GM18517 (cell line): ENCODE measurements around the gene STK35.

Experiments used
- ATAC-seq: cut with Tn5 transposase; IDR thresholded peaks from one replicate; pipeline ENCODE4 v1.9.1; 2021; ENCODE audit warnings: mild to moderate bottlenecking, moderate library complexity; ENCODE audit not compliant: unreplicated experiment

Gene STK35

DNA sequence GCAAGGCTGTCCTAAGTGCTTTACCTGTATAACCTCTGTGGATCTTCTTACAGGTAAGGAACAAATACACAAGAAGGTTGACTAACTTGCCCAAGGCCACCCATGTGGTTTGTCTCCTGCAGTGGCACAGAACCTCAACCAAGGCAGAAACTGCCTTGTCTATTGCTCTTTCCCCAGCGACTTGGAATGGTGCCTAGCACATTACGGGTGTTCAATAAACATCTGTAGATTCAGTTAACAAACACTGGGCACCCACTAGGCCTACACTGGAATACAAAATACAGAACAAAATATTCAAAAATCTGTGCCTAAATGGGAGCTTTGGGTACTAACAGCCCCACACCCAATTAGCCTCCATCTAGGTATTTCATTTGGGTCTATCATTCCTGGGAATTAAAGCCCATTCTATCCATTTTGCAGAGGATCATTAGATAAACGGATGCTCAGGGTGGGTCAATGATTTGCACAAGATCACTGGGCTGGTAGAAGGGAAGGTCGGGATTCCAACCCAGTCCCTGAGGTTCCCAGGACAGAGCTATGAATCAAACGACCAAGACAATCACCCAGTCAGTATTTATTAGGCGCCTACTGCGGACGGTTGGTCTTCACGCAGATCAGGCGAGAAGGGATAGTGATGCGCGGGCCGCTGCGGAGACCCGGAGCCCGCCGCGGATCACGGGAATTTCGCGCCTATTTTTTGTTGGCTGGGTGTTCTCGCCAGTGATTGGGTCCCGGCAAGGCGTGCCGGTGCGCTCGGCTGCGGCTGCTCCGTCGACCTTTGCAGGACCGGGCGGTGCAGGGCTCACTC, at the start of gene STK35:
Gene STK35 (plus strand): TSS at position 771 of the 808 bp plus-strand sequence. CDS start 55 bp downstream, outside the sequence.
- peak; percentile 48 for ATAC-seq

GRCh38 chr20:2051946-2052345, 49.7 kb upstream of the STK35 start:
- ATAC-seq: no peak

- no peak for ATAC-seq
These were observed 48.9 kb upstream of the STK35 start for GRCh38 chr20:2052741-2053140.

GRCh38 chr20:2053615-2054014, 48.0 kb upstream of the STK35 start:
- no peak for ATAC-seq

DNA sequence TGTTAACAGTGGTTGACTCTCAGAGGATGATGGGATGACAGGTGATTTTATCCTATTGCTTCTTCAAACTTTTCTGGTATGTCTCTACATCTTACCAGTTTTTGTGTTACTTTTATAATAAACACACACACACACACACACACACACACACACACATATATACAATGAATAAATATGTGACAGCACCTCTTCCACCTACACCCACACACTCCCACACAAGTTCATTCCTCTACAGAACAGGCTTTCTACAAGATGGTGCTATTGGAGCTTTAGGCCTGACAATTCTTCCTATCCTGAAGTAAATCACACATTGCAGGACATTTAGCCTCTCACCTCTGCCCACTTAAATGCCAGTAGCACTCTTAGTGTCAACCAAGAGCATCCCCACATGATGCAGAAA, 46.7 kb upstream of the STK35 start:
- ATAC-seq: no peak

- ATAC-seq: no peak
These were observed 42.2 kb upstream of the STK35 start for GRCh38 chr20:2059411-2059810.

DNA sequence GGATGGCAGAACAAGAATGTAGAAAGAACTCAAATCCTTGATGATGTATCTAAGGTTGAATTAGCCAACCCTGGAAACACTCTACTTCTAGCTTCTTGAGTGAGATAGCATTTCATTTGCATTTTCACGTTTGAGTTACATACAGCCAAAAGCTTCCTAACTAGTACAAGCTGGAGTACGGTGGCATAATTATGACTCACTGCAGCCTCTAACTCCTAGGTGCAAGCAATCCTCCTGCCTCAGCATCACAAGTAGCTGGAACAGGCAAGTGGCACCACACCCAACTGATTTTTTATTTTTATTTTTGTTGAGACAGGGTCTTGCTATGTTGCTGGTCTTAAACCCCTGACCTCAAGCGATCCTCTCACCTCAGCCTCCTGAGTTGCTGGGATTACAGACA, 36.5 kb upstream of the STK35 start:
- no peak for ATAC-seq

DNA sequence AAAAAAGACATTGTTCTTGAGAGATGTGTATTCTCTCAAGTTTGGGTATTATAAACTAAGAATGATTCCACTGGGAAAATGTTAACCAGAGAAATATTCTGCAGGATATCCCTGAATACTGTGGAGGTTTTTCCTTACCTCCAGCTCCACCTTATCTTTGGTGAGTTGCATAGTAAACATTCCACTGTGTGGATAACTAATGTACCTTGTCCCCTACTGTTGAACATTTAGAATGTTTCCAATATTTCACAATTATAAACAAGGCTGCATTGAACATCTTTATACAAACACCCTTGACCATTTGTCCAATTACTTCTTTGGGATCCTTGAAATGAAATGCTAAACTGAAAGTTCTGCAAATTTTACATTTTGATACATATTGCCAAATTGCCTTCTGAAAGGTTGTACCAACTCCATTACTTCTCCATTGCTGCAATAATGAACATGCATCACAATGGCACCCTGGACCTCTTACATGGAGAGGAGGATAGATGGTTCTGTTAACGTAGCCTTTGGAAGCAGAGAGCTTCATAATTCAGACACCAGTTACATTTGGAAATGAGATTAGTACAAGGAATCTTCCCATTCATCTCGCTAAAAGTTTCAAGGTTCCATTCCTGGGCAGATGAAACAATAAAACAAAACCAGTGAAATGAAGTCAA, 35.0 kb upstream of the STK35 start:
- no peak for ATAC-seq

DNA sequence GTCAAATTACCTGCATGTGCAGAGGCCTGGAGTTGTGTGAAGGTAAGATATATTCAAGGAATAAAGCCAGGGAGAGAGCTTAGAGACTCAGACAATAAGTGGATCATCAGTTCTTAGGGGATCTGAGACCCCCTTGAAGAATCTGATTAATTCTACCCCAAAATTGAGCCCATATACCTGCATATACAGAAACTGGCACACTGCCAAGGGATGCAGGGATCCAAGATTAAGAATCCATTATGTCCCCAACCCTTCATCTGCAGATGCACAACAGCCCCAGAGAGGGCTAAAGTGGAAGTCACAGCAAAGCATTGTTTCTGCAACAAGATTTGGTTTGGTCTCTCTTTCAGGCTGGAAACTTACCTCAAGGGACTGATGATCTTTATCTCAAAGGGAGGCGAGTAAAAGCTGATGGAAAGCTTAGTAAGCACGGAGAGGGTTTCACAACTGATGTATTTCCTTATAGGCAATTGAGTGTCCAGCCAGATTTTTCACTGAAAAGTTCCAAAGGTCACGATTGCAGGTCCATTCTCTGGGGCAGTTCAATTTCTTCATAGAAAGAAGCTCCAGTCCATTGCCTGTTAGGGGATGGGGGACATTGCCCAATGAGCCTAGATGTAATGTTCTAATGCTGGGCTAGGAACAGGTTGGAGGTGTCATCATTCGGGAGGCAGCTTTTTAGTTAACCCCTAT, 20.9 kb upstream of the STK35 start:
- no peak for ATAC-seq

- ATAC-seq: no peak
These were observed 16.9 kb upstream of the STK35 start for GRCh38 chr20:2084703-2085102.

DNA sequence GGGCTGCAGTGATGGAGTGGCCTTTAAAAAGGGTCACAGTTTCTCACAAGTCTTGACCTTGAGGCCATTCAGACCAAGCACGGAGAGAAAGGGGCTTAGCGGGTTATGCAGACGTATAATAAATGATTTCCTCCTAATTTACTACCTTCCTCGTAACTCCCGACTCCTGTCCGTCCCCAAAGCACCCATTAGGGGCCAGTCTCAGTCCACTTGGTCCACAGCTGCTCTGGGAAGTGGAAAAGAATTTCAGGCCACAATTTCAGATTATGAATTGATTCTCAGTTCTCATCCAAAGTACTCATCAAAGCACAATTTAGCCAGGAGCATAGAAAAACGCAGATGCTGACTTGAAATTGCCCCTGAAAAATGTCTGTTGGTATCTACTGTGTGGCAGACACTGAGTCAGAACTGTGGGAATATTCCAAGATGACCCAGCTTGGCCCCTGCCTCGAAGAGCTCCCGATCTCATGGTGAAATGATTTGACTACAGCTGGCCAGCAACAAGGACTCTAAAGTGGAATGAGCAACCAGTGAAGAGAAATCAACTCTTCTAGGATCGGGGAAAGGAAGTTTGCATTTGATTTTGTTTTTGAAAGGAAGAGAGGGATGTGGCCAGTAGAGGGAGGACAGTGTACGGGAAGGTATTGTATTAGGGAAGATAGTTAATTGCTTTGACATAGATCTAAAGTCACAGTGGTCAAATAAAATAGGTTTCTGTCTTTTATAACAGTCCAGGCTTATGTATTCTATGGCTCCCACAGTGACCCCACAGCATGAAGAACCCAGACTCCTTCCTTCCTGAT, 15.2 kb upstream of the STK35 start:
- no peak for ATAC-seq

GRCh38 chr20:2086980-2087377, 14.6 kb upstream of the STK35 start:
- ATAC-seq: no peak

DNA sequence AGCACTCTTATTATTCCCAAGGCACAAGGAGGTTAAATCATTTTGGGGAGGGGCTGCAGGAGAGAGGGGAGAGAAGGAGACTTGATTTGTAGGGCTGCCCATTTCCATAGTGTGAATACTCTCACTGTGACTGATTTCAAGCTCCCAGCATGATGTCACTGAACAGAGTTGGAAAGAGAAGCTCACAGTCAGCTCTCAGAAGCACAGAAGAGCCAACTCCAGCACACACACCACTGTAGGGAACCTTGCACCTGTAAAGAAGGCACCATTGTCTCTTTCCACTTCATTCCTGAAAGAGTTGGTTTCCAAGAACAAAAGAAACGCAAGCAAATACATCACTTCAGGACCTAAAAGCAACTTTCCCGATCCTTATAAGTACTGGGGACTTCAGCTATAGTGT, 12.7 kb upstream of the STK35 start:
- ATAC-seq: no peak

DNA sequence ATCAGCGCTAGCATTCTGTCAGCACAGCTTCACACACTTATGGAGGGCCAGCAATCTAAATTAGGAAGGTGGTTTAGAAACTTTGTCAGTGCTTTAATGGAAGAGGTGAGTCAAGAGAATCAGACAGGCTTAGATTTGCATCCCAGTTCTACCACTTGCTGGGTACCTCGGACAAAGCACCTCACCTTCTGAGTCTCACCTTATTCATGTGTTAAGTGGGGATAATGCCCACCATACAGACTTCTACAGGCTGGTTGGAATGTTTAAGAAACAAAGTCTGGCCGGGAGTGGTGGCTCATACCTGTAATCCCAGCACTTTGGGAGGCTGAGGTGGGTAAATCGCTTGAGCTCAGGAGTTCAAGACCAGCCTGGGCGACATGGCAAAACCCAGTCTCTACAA, 12.2 kb upstream of the STK35 start:
- no peak for ATAC-seq

DNA sequence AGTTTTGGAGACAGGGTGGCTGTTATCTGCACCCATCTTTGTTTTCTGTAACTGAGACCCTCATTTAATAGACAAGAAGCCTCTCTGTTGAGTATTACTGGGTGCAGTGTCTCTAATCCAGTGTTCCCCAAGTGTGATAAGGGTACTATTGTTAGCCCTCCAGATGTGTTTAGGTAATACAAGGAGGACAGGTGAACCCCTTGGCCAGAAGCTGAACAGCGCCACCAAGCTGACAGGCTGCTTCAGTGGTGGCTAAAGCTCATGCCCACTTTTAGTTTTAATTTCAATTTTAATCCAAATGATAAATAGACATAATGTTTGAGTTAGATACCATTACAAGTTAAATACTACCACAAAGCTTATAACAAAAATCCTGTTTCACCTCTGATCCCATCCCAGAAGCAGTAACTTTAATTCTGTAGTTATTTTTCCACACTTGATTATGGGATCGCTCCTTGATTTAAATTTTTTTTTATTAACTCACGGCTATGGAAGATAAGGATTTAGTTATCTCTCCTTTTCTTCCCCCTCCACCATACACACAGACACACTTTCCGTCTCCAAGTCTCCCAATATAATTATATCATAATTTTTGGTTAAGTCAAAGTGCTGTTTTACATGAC, 8.4 kb upstream of the STK35 start:
- ATAC-seq: no peak

- ATAC-seq: no peak
These were observed 7.7 kb upstream of the STK35 start for GRCh38 chr20:2093883-2094282.

DNA sequence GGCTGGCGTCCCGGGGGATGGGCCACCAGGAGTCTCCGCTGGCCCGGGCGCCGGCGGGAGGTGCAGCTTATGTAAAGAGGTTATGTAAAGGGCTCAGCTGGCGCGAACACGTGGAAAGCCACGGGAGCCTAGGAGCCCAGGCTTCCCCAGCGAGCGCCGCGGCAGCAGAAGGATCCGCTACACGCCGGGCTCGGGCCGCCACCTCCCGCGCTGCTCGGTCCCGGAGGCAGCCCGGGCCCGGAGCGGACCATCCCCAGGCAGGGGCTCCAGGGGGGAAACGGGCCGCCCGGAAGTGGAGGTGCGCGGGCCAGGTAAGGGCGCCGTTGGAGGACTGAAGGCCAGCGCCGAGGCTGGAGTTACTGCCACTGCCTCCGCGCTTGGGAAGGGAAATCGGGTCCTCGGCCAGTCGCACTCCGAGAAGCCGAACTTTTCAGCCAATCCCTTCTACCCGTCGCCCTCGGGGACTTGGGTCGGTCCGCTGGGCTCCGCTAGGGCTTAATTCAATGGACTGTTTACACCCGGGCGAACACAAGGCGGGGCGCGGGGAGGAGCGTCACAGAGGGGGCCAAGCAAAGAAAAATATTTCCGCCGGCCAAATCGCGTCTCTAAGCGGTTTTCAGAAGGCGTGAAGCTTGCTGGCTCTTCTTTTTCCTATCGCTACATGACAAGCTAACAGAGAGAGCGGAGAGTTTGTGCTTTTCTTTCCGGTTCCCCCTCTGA, 398 bp downstream of the STK35 start:
- ATAC-seq: peak; percentile 81

DNA sequence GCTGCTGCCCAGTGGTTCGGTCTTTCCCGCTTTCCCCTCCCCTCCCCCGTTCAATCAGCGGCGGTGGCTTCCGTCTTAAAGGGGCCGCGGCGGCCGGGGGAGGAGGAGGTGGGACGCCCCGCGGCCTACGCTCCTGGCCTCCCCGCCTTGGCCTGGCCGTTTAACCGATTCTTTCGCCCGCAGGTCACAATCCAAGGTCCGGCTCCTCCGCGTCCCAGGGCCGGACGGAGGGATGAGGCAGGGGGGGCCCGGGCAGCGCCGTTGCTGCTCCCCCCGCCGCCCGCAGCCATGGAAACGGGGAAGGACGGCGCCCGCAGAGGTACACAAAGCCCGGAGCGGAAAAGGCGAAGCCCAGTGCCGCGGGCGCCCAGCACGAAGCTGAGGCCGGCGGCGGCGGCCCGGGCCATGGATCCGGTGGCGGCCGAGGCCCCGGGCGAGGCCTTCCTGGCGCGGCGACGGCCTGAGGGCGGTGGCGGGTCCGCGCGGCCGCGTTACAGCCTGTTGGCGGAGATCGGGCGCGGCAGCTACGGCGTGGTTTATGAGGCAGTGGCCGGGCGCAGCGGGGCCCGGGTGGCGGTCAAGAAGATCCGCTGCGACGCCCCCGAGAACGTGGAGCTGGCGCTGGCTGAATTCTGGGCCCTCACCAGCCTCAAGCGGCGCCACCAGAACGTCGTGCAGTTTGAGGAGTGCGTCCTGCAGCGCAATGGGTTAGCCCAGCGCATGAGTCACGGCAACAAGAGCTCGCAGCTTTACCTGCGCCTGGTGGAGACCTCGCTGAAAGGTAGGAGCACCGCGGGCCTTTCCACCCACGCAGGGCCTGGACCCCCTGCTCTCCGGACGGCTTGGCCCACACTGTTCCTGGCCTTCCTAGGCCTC, 1.2 kb downstream of the STK35 start:
- peak; percentile 50 for ATAC-seq
